AG10803 (cell line): Measurements from ENCODE around the gene VWC2L.

Experiments
- DNase-seq: peaks from one replicate; pipeline ENCODE4 v3.0.0; 2010; ENCODE audit warnings: low read depth
- H3K4me3 ChIP-seq: 2 replicates; pipeline ENCODE4 v1.5.1; 2011; ENCODE audit warnings: mild to moderate bottlenecking, low read length, control low read depth
- CTCF ChIP-seq: conservative IDR thresholded peaks from 2 replicates; pipeline ENCODE4 v1.5.1; 2011; ENCODE audit warnings: mild to moderate bottlenecking, low read length, control low read depth, inconsistent platforms

VWC2L gene

GRCh38 chr2:214465363-214466146, 54.7 kb downstream of the VWC2L start:
- DNase-seq = peak; percentile 2
- TF ChIP-seq CTCF = no peak
- no peak overlapping the region for H3K4me3 ChIP-seq

DNA sequence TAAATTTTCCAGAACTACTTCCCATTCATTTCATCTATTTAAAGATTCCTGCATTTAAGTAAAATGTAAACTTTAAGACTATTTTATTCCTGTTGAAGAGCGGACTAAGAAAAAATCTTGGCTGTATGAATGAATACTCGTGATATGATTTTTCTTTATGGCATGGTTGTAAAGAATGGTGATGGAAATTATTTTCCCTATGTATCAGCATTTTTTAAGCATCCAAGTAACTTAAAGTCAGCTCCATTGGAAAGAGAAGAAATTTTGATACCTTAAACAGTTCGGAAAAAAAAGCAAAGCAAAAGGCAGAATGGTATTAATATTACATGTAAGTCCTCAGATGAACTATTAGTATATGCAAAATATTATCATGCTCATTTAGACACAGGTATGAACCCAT, 58.9 kb downstream of the VWC2L start:
- no peak overlapping the region for H3K4me3 ChIP-seq
- TF ChIP-seq CTCF = no peak
- no peak for DNase-seq

- H3K4me3 ChIP-seq = no peak overlapping the region
- no peak for TF ChIP-seq CTCF
- DNase-seq = no peak
Measured at GRCh38 chr2:214471382-214471781, 60.5 kb downstream of the VWC2L start.

GRCh38 chr2:214471990-214472389, 61.1 kb downstream of the VWC2L start:
- no peak overlapping the region for H3K4me3 ChIP-seq
- no peak for DNase-seq
- no peak for TF ChIP-seq CTCF

DNA sequence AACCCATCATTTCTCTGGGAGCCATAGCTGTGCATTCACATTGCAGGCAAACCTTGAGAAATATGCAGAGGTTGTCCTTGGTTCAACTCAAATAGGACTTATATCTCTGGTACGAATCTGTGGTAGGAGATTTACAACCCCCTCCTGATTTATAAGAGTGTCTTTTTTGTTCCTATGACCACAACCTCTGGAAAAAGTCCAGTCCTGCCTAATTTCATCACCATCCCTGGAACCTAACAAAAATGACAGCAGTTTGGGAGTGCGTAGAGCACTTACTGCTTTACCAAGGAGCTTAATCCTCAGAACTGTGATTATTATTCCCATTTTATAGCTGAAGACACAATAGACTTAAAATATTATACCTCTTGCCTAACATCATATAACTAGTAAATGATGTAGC, 66.5 kb downstream of the VWC2L start:
- no peak overlapping the region for H3K4me3 ChIP-seq
- no peak for DNase-seq

GRCh38 chr2:214481204-214481603, 70.3 kb downstream of the VWC2L start:
- TF ChIP-seq CTCF = no peak
- DNase-seq = no peak

More for the DNA sequence above, 66.5 kb downstream of the VWC2L start:
- TF ChIP-seq CTCF = no peak

GRCh38 chr2:214482728-214483127, 71.9 kb downstream of the VWC2L start:
- TF ChIP-seq CTCF = no peak
- DNase-seq = no peak
- no peak overlapping the region for H3K4me3 ChIP-seq

More at GRCh38 chr2:214481204-214481603, 70.3 kb downstream of the VWC2L start:
- no peak overlapping the region for H3K4me3 ChIP-seq
